Heart left ventricle (tissue), 13 donors: ENCODE data around the gene DCAF17.

ENCODE experiments used
- POLR2A ChIP-seq, 2 donors: fragments of 450-650 bp; IDR thresholded peaks; one replicate each; pipeline ENCODE4 v1.6.1; 2017; ENCODE audit warnings: antibody characterized with exemption in 2 of 2, mild to moderate bottlenecking in 2 of 2, moderate library complexity in 2 of 2
- TF ChIP-seq, protein P1 (sequence below), 12 donors: fragments of 200-600 bp; sonication (generic) in 4 of 12; IDR thresholded peaks; one replicate each; pipeline versions ENCODE4 v1.5.0 to v1.8.0; 2018 to 2022; ENCODE audit warnings: antibody characterized with exemption in 12 of 12, mild to moderate bottlenecking in 5 of 12
- donor health status: ischemic (EF 13 %, LVEDD 7.1; RV severe dilation, severe dysfunction).
- donor health status: DM: no; HTN: yes; CAD: no.
- donor health status: DM: no; HTN: no; CAD: no.
- donor health status: ischemic (EF 25% LVEDD 6.9; RV normal size, moderate dysfunction).
- donor health status: ischemic (EF 25% LVEDD 5.7; RV mildly dilated, moderate dysfunction).
- donor health status: ischemic (EF 35%, LVEDD 5.7; RV mildly dilated, moderate dysfunction).
- donor health status: nonischemic (EF 11% LVEDD 7.7; RV severe dilation, severe dysfunction).
- donor health status: DM: yes; HTN: yes; CAD: no.
- donor health status: PGD.
- donor health status: ischemic (EF 29% LVEDD 5.4; RV normal size, mild dysfunction).
- donor health status: nonischemic (EF 23%, LVEDD 6.1; RV moderate dilation, normal function).

DNA sequence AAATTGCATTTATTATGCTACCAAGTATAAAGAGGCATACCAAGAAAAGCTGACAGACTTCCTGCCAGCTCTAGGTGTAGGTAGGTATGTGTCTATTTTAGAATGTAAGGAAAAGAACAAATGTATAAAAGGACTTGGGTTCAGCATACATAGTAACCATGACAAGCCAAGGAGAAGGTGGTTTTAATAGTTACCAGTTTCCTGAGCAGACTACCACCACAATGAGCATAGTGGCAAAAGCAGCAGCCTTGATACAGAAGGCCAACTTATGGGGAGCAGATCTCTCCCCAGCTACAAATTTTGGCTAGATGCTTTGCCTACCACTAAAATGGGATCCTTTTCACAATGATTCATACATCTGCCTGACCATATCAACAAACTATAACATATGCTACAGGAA, 34.7 kb upstream of the DCAF17 start:
- TF ChIP-seq, protein P1, sequence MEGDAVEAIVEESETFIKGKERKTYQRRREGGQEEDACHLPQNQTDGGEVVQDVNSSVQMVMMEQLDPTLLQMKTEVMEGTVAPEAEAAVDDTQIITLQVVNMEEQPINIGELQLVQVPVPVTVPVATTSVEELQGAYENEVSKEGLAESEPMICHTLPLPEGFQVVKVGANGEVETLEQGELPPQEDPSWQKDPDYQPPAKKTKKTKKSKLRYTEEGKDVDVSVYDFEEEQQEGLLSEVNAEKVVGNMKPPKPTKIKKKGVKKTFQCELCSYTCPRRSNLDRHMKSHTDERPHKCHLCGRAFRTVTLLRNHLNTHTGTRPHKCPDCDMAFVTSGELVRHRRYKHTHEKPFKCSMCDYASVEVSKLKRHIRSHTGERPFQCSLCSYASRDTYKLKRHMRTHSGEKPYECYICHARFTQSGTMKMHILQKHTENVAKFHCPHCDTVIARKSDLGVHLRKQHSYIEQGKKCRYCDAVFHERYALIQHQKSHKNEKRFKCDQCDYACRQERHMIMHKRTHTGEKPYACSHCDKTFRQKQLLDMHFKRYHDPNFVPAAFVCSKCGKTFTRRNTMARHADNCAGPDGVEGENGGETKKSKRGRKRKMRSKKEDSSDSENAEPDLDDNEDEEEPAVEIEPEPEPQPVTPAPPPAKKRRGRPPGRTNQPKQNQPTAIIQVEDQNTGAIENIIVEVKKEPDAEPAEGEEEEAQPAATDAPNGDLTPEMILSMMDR (IDR thresholded peaks at IDR 0.05): no peak
- no peak for TF ChIP-seq POLR2A (IDR thresholded peaks at IDR 0.05)
